ENCODE data around the gene NAV3.

- TF ChIP-seq CTCF (IDR thresholded peaks at IDR 0.05) = no peak
- TF ChIP-seq POLR2A (IDR thresholded peaks at IDR 0.05) = no peak
- TF ChIP-seq EP300 (IDR thresholded peaks at IDR 0.05) = no peak
Observed at GRCh38 chr12:77923882-77924281, 93.2 kb downstream of the NAV3 start.
